RWPE2 (cell line): ENCODE results near the gene CTNNA1.

ENCODE experiments used
- ATAC-seq: fragments of 200-7000 bp; cut with Tn5 transposase; 3 replicates; pipeline ENCODE4 v1.9.1; 2021; ENCODE audit warnings: low read depth
- DNase-seq: peaks from one replicate; pipeline ENCODE4 v3.0.0-alpha.2; 2020; ENCODE audit warnings: low spot score
- H3K27ac ChIP-seq: fragments of 450-650 bp; 2 replicates; pipeline ENCODE4 v1.5.1; 2017; ENCODE audit warnings: mild to moderate bottlenecking; ENCODE audit not compliant: poor library complexity, severe bottlenecking
- H3K27me3 ChIP-seq: fragments of 250-450 bp; sonication (Bioruptor Pico); 2 replicates; pipeline ENCODE4 v1.5.1; 2021; ENCODE audit warnings: mild to moderate bottlenecking, moderate library complexity; ENCODE audit not compliant: insufficient read depth, poor library complexity, severe bottlenecking
- H3K36me3 ChIP-seq: fragments of 250-450 bp; sonication (Bioruptor Pico); 2 replicates; pipeline ENCODE4 v1.5.1; 2020; ENCODE audit warnings: low read depth, mild to moderate bottlenecking, moderate library complexity
- H3K4me1 ChIP-seq: fragments of 250-450 bp; sonication (Bioruptor Pico); 2 replicates; pipeline ENCODE4 v1.5.1; 2021; ENCODE audit warnings: mild to moderate bottlenecking, moderate library complexity; ENCODE audit not compliant: insufficient read depth, poor library complexity, severe bottlenecking
- H3K4me3 ChIP-seq: fragments of 250-450 bp; sonication (Bioruptor Pico); 2 replicates; pipeline ENCODE4 v1.5.1; 2021; ENCODE audit warnings: mild to moderate bottlenecking, moderate library complexity; ENCODE audit not compliant: severe bottlenecking
- H3K9me3 ChIP-seq: fragments of 250-450 bp; sonication (Bioruptor Pico); 2 replicates; pipeline ENCODE4 v1.5.1; 2021; ENCODE audit warnings: mild to moderate bottlenecking, moderate library complexity; ENCODE audit not compliant: severe bottlenecking
- TF ChIP-seq, protein P1 (sequence below): fragments of 450-650 bp; IDR thresholded peaks from one replicate; pipeline ENCODE4 v1.5.1; 2017; ENCODE audit warnings: mild to moderate bottlenecking, moderate library complexity; ENCODE audit not compliant: poor library complexity, severe bottlenecking

Gene CTNNA1

GRCh38 chr5:138717399-138717798, 35.8 kb upstream of the CTNNA1 start:
- ATAC-seq (no peak), DNase-seq (no peak)
- no peak overlapping the region for H3K27ac ChIP-seq
- H3K9me3 ChIP-seq: no peaks in the 10 kb centered on the region
- peaks cover 12% of the 10 kb centered on the region for H3K4me1 ChIP-seq
- no peaks in the 10 kb centered on the region for H3K36me3 ChIP-seq
- no peak overlapping the region for H3K4me3 ChIP-seq
- TF ChIP-seq, protein P1, sequence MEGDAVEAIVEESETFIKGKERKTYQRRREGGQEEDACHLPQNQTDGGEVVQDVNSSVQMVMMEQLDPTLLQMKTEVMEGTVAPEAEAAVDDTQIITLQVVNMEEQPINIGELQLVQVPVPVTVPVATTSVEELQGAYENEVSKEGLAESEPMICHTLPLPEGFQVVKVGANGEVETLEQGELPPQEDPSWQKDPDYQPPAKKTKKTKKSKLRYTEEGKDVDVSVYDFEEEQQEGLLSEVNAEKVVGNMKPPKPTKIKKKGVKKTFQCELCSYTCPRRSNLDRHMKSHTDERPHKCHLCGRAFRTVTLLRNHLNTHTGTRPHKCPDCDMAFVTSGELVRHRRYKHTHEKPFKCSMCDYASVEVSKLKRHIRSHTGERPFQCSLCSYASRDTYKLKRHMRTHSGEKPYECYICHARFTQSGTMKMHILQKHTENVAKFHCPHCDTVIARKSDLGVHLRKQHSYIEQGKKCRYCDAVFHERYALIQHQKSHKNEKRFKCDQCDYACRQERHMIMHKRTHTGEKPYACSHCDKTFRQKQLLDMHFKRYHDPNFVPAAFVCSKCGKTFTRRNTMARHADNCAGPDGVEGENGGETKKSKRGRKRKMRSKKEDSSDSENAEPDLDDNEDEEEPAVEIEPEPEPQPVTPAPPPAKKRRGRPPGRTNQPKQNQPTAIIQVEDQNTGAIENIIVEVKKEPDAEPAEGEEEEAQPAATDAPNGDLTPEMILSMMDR: no peak
- H3K27me3 ChIP-seq: no peaks in the 10 kb centered on the region

- no peaks in the 10 kb centered on the region for H3K36me3 ChIP-seq
- TF ChIP-seq, protein P1: no peak
- H3K9me3 ChIP-seq: no peaks in the 10 kb centered on the region
- no peak for DNase-seq
- H3K4me3 ChIP-seq: no peak overlapping the region
- no peaks in the 10 kb centered on the region for H3K27me3 ChIP-seq
- peaks cover 17% of the 10 kb centered on the region for H3K4me1 ChIP-seq
- H3K27ac ChIP-seq: no peak overlapping the region
- no peak for ATAC-seq
Measured at GRCh38 chr5:138719811-138720210, 33.4 kb upstream of the CTNNA1 start.

DNA sequence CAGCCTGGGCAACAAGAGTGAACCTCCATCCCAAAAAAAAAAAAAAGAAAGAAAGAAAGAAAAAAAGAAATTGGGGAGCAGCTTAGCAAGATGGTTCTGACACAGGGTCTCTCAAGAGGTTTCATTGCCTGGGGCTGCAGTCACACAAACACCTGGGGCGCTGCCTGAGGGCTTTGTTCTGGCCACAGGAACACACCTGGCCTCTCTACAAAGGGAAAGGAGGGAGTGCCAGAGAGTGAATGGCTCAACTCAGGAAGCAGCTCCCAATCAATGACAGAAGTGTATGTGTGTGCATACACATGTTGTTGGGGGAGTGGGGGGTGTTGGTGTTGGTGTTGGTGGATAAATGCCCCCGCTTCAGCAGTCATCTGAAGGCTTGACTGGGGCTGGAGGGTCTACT, 32.4 kb upstream of the CTNNA1 start:
- no peak for DNase-seq
- TF ChIP-seq, protein P1: no peak

GRCh38 chr5:138721979-138722378, 31.2 kb upstream of the CTNNA1 start:
- Histone ChIP-seq H3K4me1 (peaks cover 16% of the 10 kb centered on the region), H3K27ac (no peak overlapping the region), H3K9me3 (no peaks in the 10 kb centered on the region), H3K36me3 (no peaks in the 10 kb centered on the region), H3K27me3 (no peaks in the 10 kb centered on the region), H3K4me3 (no peak overlapping the region)
- TF ChIP-seq, protein P1: no peak
- DNase-seq: no peak
- ATAC-seq: no peak

More for the DNA sequence above, 32.4 kb upstream of the CTNNA1 start:
- Histone ChIP-seq H3K27me3 (no peaks in the 10 kb centered on the region), H3K4me3 (no peak overlapping the region), H3K36me3 (no peaks in the 10 kb centered on the region), H3K4me1 (peaks cover 20% of the 10 kb centered on the region), H3K27ac (no peak overlapping the region), H3K9me3 (no peaks in the 10 kb centered on the region)
- ATAC-seq: no peak

DNA sequence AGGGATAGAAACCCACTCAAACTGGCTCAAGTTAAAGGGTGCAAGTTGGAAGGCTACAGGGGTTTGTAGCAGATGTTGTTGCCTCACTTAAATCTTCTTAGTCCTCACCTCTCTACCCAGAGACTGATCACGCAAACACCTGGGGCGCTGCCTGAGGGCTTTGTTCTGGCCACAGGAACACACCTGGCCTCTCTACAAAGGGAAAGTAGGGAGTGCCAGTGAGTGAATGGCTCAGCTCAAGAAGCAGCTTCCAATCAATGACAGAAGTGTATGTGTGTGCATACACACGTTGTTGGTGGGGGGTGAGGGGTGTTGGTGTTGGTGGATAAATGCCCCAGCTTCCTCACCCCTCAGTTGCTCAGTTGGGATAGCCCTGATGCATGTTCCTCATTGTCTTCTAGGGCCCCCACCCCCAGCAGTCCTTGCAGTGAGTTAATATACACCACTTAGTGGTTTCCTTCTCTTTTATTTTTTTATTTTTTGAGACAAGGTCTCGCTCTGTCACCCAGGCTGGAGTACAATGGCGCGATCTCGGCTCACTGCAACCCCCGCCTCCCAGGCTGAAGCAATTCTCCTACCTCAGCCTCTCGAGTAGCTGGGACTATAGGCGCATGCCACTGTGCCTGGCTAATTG, 30.6 kb upstream of the CTNNA1 start:
- Histone ChIP-seq H3K4me3 (no peak overlapping the region), H3K4me1 (peaks cover 16% of the 10 kb centered on the region), H3K27me3 (no peaks in the 10 kb centered on the region), H3K27ac (no peak overlapping the region), H3K36me3 (no peaks in the 10 kb centered on the region), H3K9me3 (no peaks in the 10 kb centered on the region)
- DNase-seq (no peak), ATAC-seq (no peak)
- TF ChIP-seq, protein P1: no peak
